Sigmoid colon (tissue), 4 donors: ENCODE results near the gene COBL.

Experiments used
- CTCF ChIP-seq, 4 experiments: fragments of 450-650 bp in 3 of 4; fragments of 200-600 bp in 1 of 4; IDR thresholded peaks; one replicate each; pipeline ENCODE4 v1.5.1; 2016 to 2019; ENCODE audit warnings: antibody characterized with exemption in 4 of 4, mild to moderate bottlenecking in 3 of 4, moderate library complexity in 2 of 4
- EP300 ChIP-seq, 4 donors: sonication (generic); formaldehyde crosslinking; IDR thresholded peaks; one replicate each; pipeline ENCODE4 v1.6.1; 2017; ENCODE audit warnings: antibody characterized with exemption in 4 of 4
- POLR2A ChIP-seq, 2 donors: fragments of 450-650 bp; IDR thresholded peaks; one replicate each; pipeline ENCODE4 v1.6.1; 2016; ENCODE audit warnings: antibody characterized with exemption in 2 of 2, mild to moderate bottlenecking in 2 of 2, moderate library complexity in 2 of 2
- POLR2AphosphoS5 ChIP-seq, 4 donors: sonication (generic); formaldehyde crosslinking; IDR thresholded peaks; one replicate each; pipeline ENCODE4 v1.6.1; 2017; ENCODE audit warnings: antibody characterized with exemption in 4 of 4

DNA sequence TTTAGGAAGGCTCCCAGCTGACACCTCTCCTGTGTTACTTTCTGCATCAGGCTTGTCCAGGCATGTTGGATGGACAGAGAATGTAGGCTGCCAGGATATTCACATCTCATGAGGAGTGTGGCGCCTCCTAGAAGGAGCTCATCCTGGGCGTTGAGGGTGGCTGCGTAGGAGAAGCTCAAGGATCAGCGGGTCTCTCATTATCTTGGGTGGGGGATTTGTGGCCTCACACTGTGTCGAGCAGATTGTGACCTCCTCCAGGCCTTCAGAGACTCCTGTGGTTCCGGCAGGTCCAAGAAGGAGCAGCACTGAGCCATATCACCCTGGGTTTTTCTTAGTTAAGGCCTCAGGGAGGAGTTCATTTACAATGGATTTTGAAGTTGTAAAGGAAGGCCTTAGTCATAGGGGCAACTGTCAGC lies 8.7 kb upstream of the COBL start:
- TF ChIP-seq CTCF (IDR thresholded peaks at IDR 0.05) (no peak), POLR2A (IDR thresholded peaks at IDR 0.05) (no peak), POLR2AphosphoS5 (IDR thresholded peaks at IDR 0.05) (no peak), EP300 (IDR thresholded peaks at IDR 0.05) (no peak)
